Kidney (tissue), 14 donors: ENCODE results near the gene LDB1. TPM values are rescaled to one million over a fixed set of nuclear protein-coding genes. Genes with fewer than 3 reads are reported as not detected.

ENCODE experiments used
- DNase-seq, 5 donors: peaks; one replicate each; pipeline ENCODE4 v3.0.0-alpha.2; 2013 to 2020
- FAIRE-seq: peaks from 2 replicates; lab custom pipeline; 2012; peaks lifted over from hg19 to GRCh38; lab: Jason Lieb, UNC
- H3K27ac ChIP-seq, 2 donors: one replicate each; pipeline ENCODE4 v1.7.0; 2013; ENCODE audit warnings: low read depth in 2 of 2, low read length in 2 of 2, inconsistent platforms in 1 of 2
- H3K27me3 ChIP-seq: one replicate; pipeline ENCODE4 v1.7.1; 2013; ENCODE audit warnings: low read length, inconsistent platforms; ENCODE audit not compliant: control insufficient read depth, insufficient read depth
- H3K36me3 ChIP-seq, 3 donors: one replicate each; pipeline versions ENCODE4 v1.7.0 to v1.7.1; 2013; ENCODE audit warnings: low read length in 3 of 3, control low read depth in 1 of 3, inconsistent platforms in 1 of 3; ENCODE audit not compliant: insufficient read depth in 3 of 3, control insufficient read depth in 2 of 3
- H3K4me1 ChIP-seq, 3 donors: one replicate each; pipeline versions ENCODE4 v1.7.0 to v1.7.1; 2013; ENCODE audit warnings: low read length in 3 of 3, inconsistent platforms in 1 of 3, low read depth in 1 of 3; ENCODE audit not compliant: control insufficient read depth in 2 of 3, insufficient read depth in 2 of 3
- H3K4me3 ChIP-seq, 3 donors: one replicate each; pipeline versions ENCODE4 v1.7.0 to v1.8.1; 2013; ENCODE audit warnings: low read length in 3 of 3, control low read depth in 1 of 3, inconsistent platforms in 1 of 3
- H3K9ac ChIP-seq, 3 donors: one replicate each; pipeline versions ENCODE4 v1.7.0 to v1.7.1; 2013; ENCODE audit warnings: low read length in 3 of 3, control low read depth in 1 of 3, inconsistent platforms in 1 of 3
- H3K9me3 ChIP-seq, 3 donors: one replicate each; pipeline versions ENCODE4 v1.7.0 to v1.7.1; 2013; ENCODE audit warnings: low read length in 3 of 3, control low read depth in 1 of 3, inconsistent platforms in 1 of 3; ENCODE audit not compliant: control insufficient read depth in 2 of 3, insufficient read depth in 1 of 3
- intact Hi-C: fragments of 100-400 bp; cut with DNase I; formaldehyde crosslinking; loops from one replicate; pipeline ENCODE4 v1.11.1; 2022
- polyA plus RNA-seq: library from polyadenylated mRNA; stranded (reverse); fragments of 350-450 nt; fragmentation: Illumina TruSeq; extraction: RNeasy Lipid Tissue Mini Kit (QIAGEN cat#74804); gene quantifications from one replicate; pipeline ENCODE4 v1.2.3, GENCODE V29; 2014; ENCODE audit warnings: low read depth, low replicate concordance; ENCODE audit not compliant: insufficient read depth
- total RNA-seq: library from RNA; stranded (reverse); fragmentation: NEBNext Ultra II Directional; extraction: Animal tissue kit (Norgen Biotek cat#: 25700); gene quantifications from one replicate; pipeline ENCODE4 v1.2.1, GENCODE V29; 2021
- TF ChIP-seq, protein P1 (sequence below): IDR thresholded peaks from 3 replicates; pipeline ENCODE4 v1.5.1; 2012; ENCODE audit warnings: mild to moderate bottlenecking, moderate library complexity, borderline replicate concordance; ENCODE audit not compliant: insufficient read depth; ENCODE audit errors: extremely low read depth
- donor health status: control.
- donor health status: control.
- donor health status: control.
- donor health status: control.
- donor health status: control.
- donor health status: DM: yes; HTN: yes; CAD: no.
- donor health status: Normal renal cell carcinoma (clear cell type).

Gene LDB1
- total and polyA plus RNA-seq, 2 donors from 2014 or later: 27.9 to 56.1 TPM

- H3K9me3 ChIP-seq: no peaks in the 10 kb centered on the region
- no peaks in the 10 kb centered on the region for H3K27me3 ChIP-seq
- H3K9ac ChIP-seq: peak overlapping the region in 1 of 3 donors; percentile 91
- TF ChIP-seq, protein P1, sequence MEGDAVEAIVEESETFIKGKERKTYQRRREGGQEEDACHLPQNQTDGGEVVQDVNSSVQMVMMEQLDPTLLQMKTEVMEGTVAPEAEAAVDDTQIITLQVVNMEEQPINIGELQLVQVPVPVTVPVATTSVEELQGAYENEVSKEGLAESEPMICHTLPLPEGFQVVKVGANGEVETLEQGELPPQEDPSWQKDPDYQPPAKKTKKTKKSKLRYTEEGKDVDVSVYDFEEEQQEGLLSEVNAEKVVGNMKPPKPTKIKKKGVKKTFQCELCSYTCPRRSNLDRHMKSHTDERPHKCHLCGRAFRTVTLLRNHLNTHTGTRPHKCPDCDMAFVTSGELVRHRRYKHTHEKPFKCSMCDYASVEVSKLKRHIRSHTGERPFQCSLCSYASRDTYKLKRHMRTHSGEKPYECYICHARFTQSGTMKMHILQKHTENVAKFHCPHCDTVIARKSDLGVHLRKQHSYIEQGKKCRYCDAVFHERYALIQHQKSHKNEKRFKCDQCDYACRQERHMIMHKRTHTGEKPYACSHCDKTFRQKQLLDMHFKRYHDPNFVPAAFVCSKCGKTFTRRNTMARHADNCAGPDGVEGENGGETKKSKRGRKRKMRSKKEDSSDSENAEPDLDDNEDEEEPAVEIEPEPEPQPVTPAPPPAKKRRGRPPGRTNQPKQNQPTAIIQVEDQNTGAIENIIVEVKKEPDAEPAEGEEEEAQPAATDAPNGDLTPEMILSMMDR: peak; percentile 1
- intact Hi-C loops: no loop called here
- peak overlapping the region in 2 of 3 donors; percentile 84 to 88 for H3K4me3 ChIP-seq
- H3K36me3 ChIP-seq: no peaks in the 10 kb centered on the region
- DNase-seq (peak in 4 of 5 donors; percentile 51 to 87 (median 75)), FAIRE-seq (no peak)
- H3K4me1 ChIP-seq: peaks cover 0 to 32% (median 28%) of the 10 kb centered on the region in 3 donors
- peak overlapping the region; percentile 99 for H3K27ac ChIP-seq
Measured at GRCh38 chr10:102121739-102122372, 1.7 kb upstream of the LDB1 start.

DNA sequence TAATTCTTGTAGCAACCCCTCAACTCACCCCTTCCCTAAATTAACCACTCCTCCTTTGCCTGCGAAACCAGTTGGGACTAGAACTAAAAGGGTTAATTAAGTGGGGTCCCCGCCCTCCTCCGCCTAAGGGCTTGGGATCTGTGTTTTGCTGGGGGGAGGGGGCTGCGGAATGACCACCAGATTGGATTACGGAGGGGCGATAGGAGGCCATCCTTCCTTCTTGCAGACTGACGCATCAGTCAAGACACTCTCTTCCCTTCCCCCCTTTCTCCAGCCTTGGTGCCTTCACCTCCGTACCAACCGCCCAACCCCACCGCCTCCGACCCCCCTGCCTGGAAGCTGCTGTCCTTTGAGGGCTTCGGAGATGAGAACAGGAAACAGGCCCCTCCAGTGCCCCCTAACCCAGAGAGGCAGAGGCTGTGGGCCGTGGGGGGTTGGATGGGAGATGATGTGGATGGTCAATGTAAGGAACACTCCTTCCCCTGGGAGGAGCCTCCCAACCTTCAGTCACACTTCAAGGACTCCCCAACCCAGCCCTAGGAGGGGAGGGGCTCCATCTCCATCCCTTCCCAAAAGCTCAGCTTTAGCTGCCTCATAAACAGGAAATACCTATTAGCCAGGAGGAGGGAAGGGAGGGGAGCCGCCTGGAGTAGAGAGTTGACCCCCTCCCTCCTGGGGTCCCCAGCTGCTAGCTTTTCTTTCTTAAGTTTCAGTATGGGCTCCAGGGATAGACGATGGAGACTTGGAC, 997 bp upstream of the LDB1 start:
- Histone ChIP-seq H3K27me3 (no peaks in the 10 kb centered on the region), H3K4me3 (peak overlapping the region; percentile 78 to 88 (median 84)), H3K9ac (peak overlapping the region; percentile 61 to 91 (median 83)), H3K9me3 (no peaks in the 10 kb centered on the region), H3K4me1 (peaks cover 2 to 37% (median 33%) of the 10 kb centered on the region in 3 donors), H3K27ac (peak overlapping the region; percentile 99), H3K36me3 (no peaks in the 10 kb centered on the region)
- intact Hi-C loops: no loop called here
- peak; percentile 86 to 98 (median 95) for DNase-seq
- TF ChIP-seq, protein P1: no peak
- FAIRE-seq: no peak

GRCh38 chr10:102119417-102120141, 589 bp downstream of the LDB1 start:
- intact Hi-C loops: no loop called here
- Histone ChIP-seq H3K36me3 (no peaks in the 10 kb centered on the region), H3K9me3 (no peaks in the 10 kb centered on the region), H3K27me3 (no peaks in the 10 kb centered on the region), H3K4me3 (peak overlapping the region; percentile 68 to 88 (median 70)), H3K9ac (peak overlapping the region; percentile 48 to 97 (median 81)), H3K4me1 (peaks cover 7 to 47% (median 44%) of the 10 kb centered on the region in 3 donors), H3K27ac (peak overlapping the region; percentile 99)
- FAIRE-seq (no peak), DNase-seq (peak; percentile 69 to 91 (median 86))
- TF ChIP-seq, protein P1: no peak
